Endothelial cell of umbilical vein (primary cell): Measurements from ENCODE around the gene FCMR. TPM values are rescaled to one million over a fixed set of nuclear protein-coding genes. Genes with fewer than 3 reads are reported as not detected.

Experiments used
- BruUV-seq: library from RNA; stranded (reverse); fragments of 400-500 nt; replicated peaks from 2 replicates; lab custom pipeline; 2021; lab: Mats Ljungman, UMichigan
- CTCF ChIA-PET: fragments of 300-600, 350-600 bp; sonication (Branson Sonifier 250); formaldehyde crosslinking; loops from one replicate; lab custom pipeline; 2021; ENCODE audit warnings: antibody characterized with exemption, inconsistent platforms; lab: Charles Lee
- POLR2A ChIA-PET: fragments of 300-600, 350-600 bp; sonication (Branson Sonifier 250); formaldehyde crosslinking; loops from one replicate; lab custom pipeline; 2021; ENCODE audit warnings: antibody characterized with exemption, inconsistent platforms; lab: Charles Lee
- DNase-seq: peaks from one replicate; pipeline ENCODE4 v3.0.0-alpha.2; 2011; ENCODE audit warnings: low read depth, low spot score
- FAIRE-seq: peaks from 2 replicates; lab custom pipeline; 2011; peaks lifted over from hg19 to GRCh38; lab: Jason Lieb, UNC
- H2AFZ ChIP-seq: 2 replicates; pipeline ENCODE4 v1.6.0; 2012; ENCODE audit warnings: low read depth, low read length, control low read depth, inconsistent platforms
- H3K27ac ChIP-seq: 2 replicates; pipeline ENCODE4 v1.5.1; 2011; ENCODE audit warnings: low read depth, mild to moderate bottlenecking, control low read depth, low read length, moderate library complexity; ENCODE audit not compliant: insufficient read depth
- H3K27me3 ChIP-seq, 2 experiments: 2 replicates each; pipeline versions ENCODE4 v1.6.0 to v1.6.1; 2011; ENCODE audit warnings: low read length in 2 of 2, mixed read lengths in 1 of 2; ENCODE audit not compliant: control insufficient read depth in 2 of 2, insufficient read depth in 2 of 2
- H3K36me3 ChIP-seq, 2 experiments: 2 replicates in 1 of 2; 3 replicates in 1 of 2; pipeline ENCODE4 v1.5.1; 2011; ENCODE audit warnings: low read length in 2 of 2, mild to moderate bottlenecking in 1 of 2, moderate library complexity in 1 of 2; ENCODE audit not compliant: control insufficient read depth in 2 of 2, insufficient read depth in 2 of 2; ENCODE audit errors: extremely low read depth in 1 of 2
- H3K4me1 ChIP-seq: 3 replicates; pipeline ENCODE4 v1.5.1; 2011; ENCODE audit warnings: mild to moderate bottlenecking, low read length; ENCODE audit not compliant: control insufficient read depth, insufficient read depth; ENCODE audit errors: extremely low read depth
- H3K4me2 ChIP-seq: 2 replicates; pipeline ENCODE4 v1.6.1; 2011; ENCODE audit warnings: low read length, control low read depth, mixed read lengths; ENCODE audit not compliant: insufficient read depth
- H3K4me3 ChIP-seq, 3 experiments: fragments of 200-600 bp in 1 of 3; sonication (generic), shearing (Covaris generic) in 1 of 3; replicated peaks in 1 of 3; 2 replicates each; pipeline ENCODE4 v1.5.1; 2011 to 2016; ENCODE audit warnings: control low read depth in 3 of 3, low read length in 3 of 3, mild to moderate bottlenecking in 2 of 3, inconsistent platforms in 1 of 3, low read depth in 1 of 3, moderate library complexity in 1 of 3; ENCODE audit not compliant: insufficient read depth in 1 of 3
- H3K79me2 ChIP-seq: 2 replicates; pipeline ENCODE4 v1.6.0; 2012; ENCODE audit warnings: low read length, inconsistent platforms; ENCODE audit not compliant: control insufficient read depth, insufficient read depth
- H3K9ac ChIP-seq: replicated peaks from 2 replicates; pipeline ENCODE3; 2011; ENCODE audit warnings: low read length, control low read depth; ENCODE audit not compliant: insufficient read depth; ENCODE audit errors: extremely low read depth
- H3K9me1 ChIP-seq: replicated peaks from 3 replicates; pipeline ENCODE4 v1.6.0; 2011; ENCODE audit warnings: mild to moderate bottlenecking, low read length; ENCODE audit not compliant: control insufficient read depth, insufficient read depth; ENCODE audit errors: extremely low read depth
- H3K9me3 ChIP-seq: replicated peaks from 2 replicates; pipeline ENCODE4 v1.5.1; 2012; ENCODE audit warnings: low read length, inconsistent platforms; ENCODE audit not compliant: control insufficient read depth, insufficient read depth
- H4K20me1 ChIP-seq: replicated peaks from 2 replicates; pipeline ENCODE3; 2011; ENCODE audit warnings: mild to moderate bottlenecking, low read length; ENCODE audit not compliant: control insufficient read depth, insufficient read depth; ENCODE audit errors: extremely low read depth
- EZH2 ChIP-seq: IDR thresholded peaks from 2 replicates; pipeline ENCODE4 v1.6.1; 2012; ENCODE audit warnings: borderline replicate concordance, low read depth, mild to moderate bottlenecking, moderate library complexity, low read length, inconsistent platforms; ENCODE audit not compliant: severe bottlenecking
- FOS ChIP-seq: IDR thresholded peaks from 2 replicates; pipeline ENCODE4 v1.6.1; 2011; ENCODE audit warnings: mild to moderate bottlenecking, low read length, moderate library complexity, borderline replicate concordance; ENCODE audit not compliant: insufficient read depth
- GATA2 ChIP-seq: IDR thresholded peaks from 2 replicates; pipeline ENCODE4 v1.7.0; 2011; ENCODE audit warnings: low read depth, mild to moderate bottlenecking, moderate library complexity, mixed read lengths, low read length; ENCODE audit not compliant: insufficient read length, insufficient read depth
- JUN ChIP-seq: IDR thresholded peaks from 2 replicates; pipeline ENCODE4 v1.6.1; 2011; ENCODE audit warnings: borderline replicate concordance, low read depth; ENCODE audit not compliant: insufficient read length, insufficient read depth
- MYC ChIP-seq: IDR thresholded peaks from one replicate; pipeline ENCODE4 v1.6.1; 2011; ENCODE audit warnings: mild to moderate bottlenecking, low read depth, low read length
- POLR2A ChIP-seq: IDR thresholded peaks from 2 replicates; pipeline ENCODE4 v1.6.1; 2012; ENCODE audit warnings: low read depth, mild to moderate bottlenecking, control low read depth, low read length
- POLR2AphosphoS5 ChIP-seq: IDR thresholded peaks from 2 replicates; pipeline ENCODE4 v1.6.1; 2012; ENCODE audit warnings: low read depth, mild to moderate bottlenecking, control low read depth, low read length, moderate library complexity; ENCODE audit not compliant: insufficient read depth
- dilution Hi-C: fragments of 300-500 bp; cut with MboI; formaldehyde crosslinking; loops from one replicate; pipeline ENCODE4 v1.15.0; 2019; ENCODE audit warnings: low sequenced_read_pairs; ENCODE audit not compliant: extremely low pct_ligation_motif_present
- intact Hi-C: fragments of 100-400 bp; cut with micrococcal nuclease; formaldehyde crosslinking; loops from one replicate; pipeline ENCODE4 v1.10.0; 2022
- polyA plus RNA-seq, 4 experiments: library from polyadenylated mRNA; depleted of rRNA in 3 of 4; stranded (reverse) in 3 of 4; unstranded in 1 of 4; fragments of >200 nt; gene quantifications; 2 replicates each; pipeline versions ENCODE4 v1.2.1 to v1.2.3, GENCODE V29; 2011 to 2012; ENCODE audit warnings: missing spikeins in 1 of 4
- total RNA-seq: library from RNA; stranded (reverse); gene quantifications from 2 replicates; pipeline ENCODE4 v1.2.3, GENCODE V29; 2021
- TF ChIP-seq, protein P1 (sequence below): IDR thresholded peaks from 2 replicates; pipeline ENCODE4 v1.6.1; 2011; ENCODE audit not compliant: insufficient read depth, insufficient read length
- TF ChIP-seq, protein P2 (sequence below), 2 donors: IDR thresholded peaks; 1 replicate in 1 of 2; 2 replicates in 1 of 2; pipeline ENCODE4 v1.5.1; 2011; ENCODE audit warnings: low read length in 2 of 2, mild to moderate bottlenecking in 2 of 2, moderate library complexity in 2 of 2, control low read depth in 1 of 2, inconsistent platforms in 1 of 2, low read depth in 1 of 2; ENCODE audit not compliant: insufficient read depth in 1 of 2; ENCODE audit errors: extremely low read depth in 1 of 2

The FCMR gene
- total and polyA plus RNA-seq, 2 donors (not counting 3 experiments of a cell fraction or from before 2014, with no cell fraction given): not detected

DNA sequence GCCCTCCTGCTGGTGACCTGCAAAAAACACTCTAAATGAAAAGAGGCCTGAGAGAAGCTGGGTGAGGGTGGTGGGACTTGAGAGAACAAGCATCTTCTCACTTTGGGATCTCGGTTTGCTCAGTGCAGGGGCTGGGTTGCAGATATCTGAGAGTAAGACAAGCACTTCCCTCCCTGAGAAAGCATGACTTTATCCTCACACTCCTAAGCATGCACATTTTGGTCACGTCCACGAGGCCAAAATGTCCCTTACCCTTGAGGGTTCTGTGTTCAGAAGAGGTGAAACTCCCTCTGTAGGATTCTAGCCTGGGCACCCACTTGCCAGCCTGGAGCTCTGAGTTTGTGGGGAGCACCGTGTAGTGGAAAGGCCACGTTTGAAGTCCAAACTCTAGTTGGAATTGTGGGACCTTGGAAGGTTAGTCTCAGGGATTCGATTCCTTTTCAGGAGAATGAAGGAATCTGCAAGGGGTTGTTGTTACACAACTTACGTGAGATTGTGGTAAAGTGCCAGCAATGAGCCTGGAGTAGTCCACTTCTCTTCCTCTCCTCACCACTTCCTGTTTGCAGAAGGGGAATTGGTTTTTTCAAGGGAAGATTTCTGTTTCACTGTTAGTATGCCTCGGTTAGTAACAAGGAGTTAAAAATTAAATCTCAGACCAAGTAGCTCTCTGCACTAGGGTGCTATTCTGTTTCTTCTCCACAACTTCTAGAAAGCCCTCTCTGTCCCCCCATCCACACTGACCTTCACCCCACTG, 45.5 kb upstream of the FCMR start:
- H3K9me3 ChIP-seq: no peaks in the 10 kb centered on the region
- ChIA-PET CTCF (no interaction called here), POLR2A (no interaction called here)
- H3K4me2 ChIP-seq: no peak overlapping the region
- H3K79me2 ChIP-seq: no peaks in the 10 kb centered on the region
- FAIRE-seq (no peak), DNase-seq (no peak)
- H3K4me3 ChIP-seq: no peak overlapping the region
- peaks cover 2% of the 10 kb centered on the region in 2 experiments for H3K27me3 ChIP-seq
- H3K27ac ChIP-seq: no peak overlapping the region
- BruUV-seq: no TSS peak
- no peaks in the 10 kb centered on the region for H3K9me1 ChIP-seq
- no peaks in the 10 kb centered on the region for H3K36me3 ChIP-seq
- no peak for TF ChIP-seq MYC
- no peak for TF ChIP-seq POLR2AphosphoS5
- TF ChIP-seq, protein P1, sequence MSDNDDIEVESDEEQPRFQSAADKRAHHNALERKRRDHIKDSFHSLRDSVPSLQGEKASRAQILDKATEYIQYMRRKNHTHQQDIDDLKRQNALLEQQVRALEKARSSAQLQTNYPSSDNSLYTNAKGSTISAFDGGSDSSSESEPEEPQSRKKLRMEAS: no peak
- no peak for TF ChIP-seq JUN
- no peak for TF ChIP-seq EZH2
- TF ChIP-seq, protein P2, sequence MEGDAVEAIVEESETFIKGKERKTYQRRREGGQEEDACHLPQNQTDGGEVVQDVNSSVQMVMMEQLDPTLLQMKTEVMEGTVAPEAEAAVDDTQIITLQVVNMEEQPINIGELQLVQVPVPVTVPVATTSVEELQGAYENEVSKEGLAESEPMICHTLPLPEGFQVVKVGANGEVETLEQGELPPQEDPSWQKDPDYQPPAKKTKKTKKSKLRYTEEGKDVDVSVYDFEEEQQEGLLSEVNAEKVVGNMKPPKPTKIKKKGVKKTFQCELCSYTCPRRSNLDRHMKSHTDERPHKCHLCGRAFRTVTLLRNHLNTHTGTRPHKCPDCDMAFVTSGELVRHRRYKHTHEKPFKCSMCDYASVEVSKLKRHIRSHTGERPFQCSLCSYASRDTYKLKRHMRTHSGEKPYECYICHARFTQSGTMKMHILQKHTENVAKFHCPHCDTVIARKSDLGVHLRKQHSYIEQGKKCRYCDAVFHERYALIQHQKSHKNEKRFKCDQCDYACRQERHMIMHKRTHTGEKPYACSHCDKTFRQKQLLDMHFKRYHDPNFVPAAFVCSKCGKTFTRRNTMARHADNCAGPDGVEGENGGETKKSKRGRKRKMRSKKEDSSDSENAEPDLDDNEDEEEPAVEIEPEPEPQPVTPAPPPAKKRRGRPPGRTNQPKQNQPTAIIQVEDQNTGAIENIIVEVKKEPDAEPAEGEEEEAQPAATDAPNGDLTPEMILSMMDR (IDR thresholded peaks at IDR 0.05; ENCODE audit: extremely low read depth in 1 of 2, insufficient read depth in 1 of 2, low read depth in 1 of 2, low read length in 2 of 2): no peak
- TF ChIP-seq POLR2A: no peak
- no peak for TF ChIP-seq FOS
- TF ChIP-seq GATA2: no peak
- no peak overlapping the region for H3K9ac ChIP-seq
- H4K20me1 ChIP-seq: no peaks in the 10 kb centered on the region
- no peaks in the 10 kb centered on the region for H3K4me1 ChIP-seq
- dilution Hi-C loops (no loop called here), intact Hi-C loops (no loop called here)
- H2AFZ ChIP-seq: no peak overlapping the region
